Stimulated activated CD4-positive, alpha-beta T cell treated with anti-CD3 and anti-CD28 coated beads, Interleukin-12 subunit alpha, Interleukin-12 subunit beta, amount 100 ng/mL, for 4 hours (primary cell): ENCODE data around the gene TFPT.
"Not testable (repeated sequence)": the region's sequence is repeated elsewhere in the genome, so short reads cannot be mapped to it uniquely, and the experiment has no call there.

Experiments
- DNase-seq: peaks from one replicate; pipeline ENCODE4 v3.0.0-alpha.2; 2020

TFPT gene

DNA sequence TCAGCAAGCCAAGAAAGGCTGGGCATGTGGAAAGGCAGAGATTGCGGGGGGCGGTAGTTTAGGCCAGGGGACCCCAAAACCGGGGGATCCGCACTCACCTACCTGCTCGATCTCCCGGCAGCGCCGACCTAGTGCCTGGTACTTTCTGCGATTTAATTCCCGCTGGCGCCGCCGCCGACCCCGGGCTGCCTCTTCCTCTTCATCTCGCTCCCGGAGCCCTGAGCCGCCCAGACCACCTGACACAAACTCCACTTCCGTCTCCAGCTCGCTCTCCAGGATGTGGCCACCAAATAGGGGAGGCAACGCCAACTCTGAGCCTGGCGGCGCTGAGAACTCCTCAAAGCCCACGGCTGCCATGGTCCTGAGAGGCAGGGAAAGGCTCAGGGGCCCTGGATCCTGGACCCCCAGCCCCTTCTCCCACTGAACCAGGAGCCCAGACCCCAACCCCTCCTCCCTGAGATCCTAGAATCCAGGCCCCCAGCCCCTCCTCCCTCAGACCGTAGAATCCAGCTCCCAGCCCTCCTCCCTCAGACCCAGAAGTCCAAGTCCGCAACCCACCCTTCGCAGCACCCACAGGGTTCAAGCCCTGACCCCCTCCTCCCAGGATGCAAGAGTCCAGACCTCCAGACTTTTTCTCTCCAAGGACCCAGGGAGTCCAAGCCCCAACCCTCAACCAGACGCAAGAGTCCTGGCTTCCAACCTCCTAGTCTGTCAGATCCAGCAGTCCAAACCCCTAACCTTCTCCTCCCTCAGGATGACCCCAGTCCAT, 933 bp downstream of the TFPT start:
- peak; percentile 25 for DNase-seq

DNA sequence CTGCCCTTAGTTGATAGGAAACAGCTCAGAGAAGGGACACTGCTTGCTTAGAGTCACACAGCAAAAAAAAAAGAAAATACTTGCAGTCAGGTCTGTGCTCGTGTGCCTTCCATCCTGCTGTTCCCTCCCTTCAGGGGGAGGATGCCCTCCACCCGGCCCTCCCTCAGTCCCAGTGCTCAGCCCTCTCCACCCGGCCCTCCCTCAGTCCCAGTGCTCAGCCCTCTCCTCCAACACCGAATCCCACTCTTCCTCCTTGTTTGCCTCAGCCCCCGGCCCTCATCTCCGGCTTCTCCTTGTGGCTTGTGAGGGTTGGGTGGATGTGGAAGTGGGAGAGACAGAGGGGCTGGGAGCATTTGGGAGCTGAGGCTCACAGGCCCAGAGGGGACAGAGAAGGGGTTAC, 5.8 kb downstream of the TFPT start:
- DNase-seq: no peak

- DNase-seq: no peak
Observed at GRCh38 chr19:54108496-54108895, 7.0 kb downstream of the TFPT start.

GRCh38 chr19:54107876-54108490, 7.5 kb downstream of the TFPT start:
- no peak for DNase-seq

DNA sequence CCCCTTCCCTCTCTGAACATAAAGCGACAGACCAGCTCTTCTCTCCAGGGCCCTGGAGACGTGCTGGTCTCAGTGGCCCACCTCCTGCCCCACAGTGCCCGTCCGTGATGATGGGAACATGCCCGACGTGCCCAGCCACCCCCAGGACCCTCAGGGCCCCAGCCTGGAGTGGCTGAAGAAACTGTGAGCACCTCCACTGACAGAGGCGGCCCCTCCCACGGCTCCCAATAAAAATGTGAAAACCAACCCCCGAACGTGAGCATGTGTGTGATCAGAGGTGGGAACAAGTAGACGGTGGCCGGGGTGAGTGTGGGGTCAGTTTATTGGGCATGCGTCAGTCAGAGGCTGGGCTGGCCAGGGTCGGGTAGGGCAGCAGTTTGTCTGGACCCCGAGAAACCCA, 8.7 kb downstream of the TFPT start:
- no peak for DNase-seq

DNA sequence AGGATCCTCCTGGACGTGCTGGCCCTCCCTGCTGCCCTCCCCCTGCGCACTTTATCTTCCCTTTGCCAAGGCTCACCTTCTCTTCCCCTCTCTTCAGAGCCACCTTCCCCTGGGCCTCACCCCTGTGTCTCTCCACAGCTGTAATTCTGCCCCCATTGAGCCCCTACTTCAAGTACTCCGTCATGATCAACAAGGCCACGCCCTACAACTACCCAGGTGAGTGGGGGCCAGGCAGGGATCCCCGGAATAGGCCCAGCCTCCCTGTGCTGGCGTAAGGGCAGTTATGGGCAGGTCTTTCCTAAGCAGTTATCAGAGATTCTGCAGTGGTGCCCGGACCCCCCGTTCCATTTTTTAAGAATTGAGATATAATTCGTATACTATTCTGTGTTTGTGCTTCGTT, 9.7 kb downstream of the TFPT start:
- DNase-seq: no peak

GRCh38 chr19:54104998-54105715, 10.3 kb downstream of the TFPT start:
- DNase-seq: no peak

- DNase-seq: peak; percentile 95
Observed at GRCh38 chr19:54102421-54103169, 12.9 kb downstream of the TFPT start, which contains the start of gene NDUFA3. Gene NDUFA3, plus strand, starts transcription at chr19:54102855. Its CDS starts 24 bp downstream, at chr19:54102879.

GRCh38 chr19:54100561-54100960, 14.9 kb downstream of the TFPT start, which contains the start of gene OSCAR:
Gene OSCAR, minus strand, starts transcription at chr19:54100803. Its CDS starts 11 bp downstream, at chr19:54100792.
- no peak for DNase-seq

DNA sequence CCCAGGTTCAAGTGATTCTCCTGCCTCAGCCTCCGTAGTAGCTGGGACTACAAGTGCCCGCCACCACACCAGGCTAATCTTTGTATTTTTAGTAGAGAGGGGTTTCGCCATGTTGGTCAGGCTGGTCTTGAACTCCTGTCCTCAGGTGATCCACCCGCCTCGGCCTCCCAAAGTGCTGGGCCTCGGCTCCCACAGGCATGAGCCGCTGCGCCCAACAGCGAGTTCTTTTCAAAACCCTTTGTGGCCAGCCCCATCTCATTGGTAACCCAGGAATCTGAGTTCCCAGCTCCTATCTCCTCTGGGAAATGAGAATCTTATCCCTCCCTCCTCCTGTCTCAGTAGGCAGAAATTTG, 15.6 kb downstream of the TFPT start:
- not testable (repeated sequence) for DNase-seq

GRCh38 chr19:54099190-54099902, 16.1 kb downstream of the TFPT start:
- no peak for DNase-seq

GRCh38 chr19:54096617-54097106, 18.8 kb downstream of the TFPT start:
- no peak for DNase-seq

GRCh38 chr19:54095859-54096616, 19.4 kb downstream of the TFPT start:
- DNase-seq: peak; percentile 36

DNA sequence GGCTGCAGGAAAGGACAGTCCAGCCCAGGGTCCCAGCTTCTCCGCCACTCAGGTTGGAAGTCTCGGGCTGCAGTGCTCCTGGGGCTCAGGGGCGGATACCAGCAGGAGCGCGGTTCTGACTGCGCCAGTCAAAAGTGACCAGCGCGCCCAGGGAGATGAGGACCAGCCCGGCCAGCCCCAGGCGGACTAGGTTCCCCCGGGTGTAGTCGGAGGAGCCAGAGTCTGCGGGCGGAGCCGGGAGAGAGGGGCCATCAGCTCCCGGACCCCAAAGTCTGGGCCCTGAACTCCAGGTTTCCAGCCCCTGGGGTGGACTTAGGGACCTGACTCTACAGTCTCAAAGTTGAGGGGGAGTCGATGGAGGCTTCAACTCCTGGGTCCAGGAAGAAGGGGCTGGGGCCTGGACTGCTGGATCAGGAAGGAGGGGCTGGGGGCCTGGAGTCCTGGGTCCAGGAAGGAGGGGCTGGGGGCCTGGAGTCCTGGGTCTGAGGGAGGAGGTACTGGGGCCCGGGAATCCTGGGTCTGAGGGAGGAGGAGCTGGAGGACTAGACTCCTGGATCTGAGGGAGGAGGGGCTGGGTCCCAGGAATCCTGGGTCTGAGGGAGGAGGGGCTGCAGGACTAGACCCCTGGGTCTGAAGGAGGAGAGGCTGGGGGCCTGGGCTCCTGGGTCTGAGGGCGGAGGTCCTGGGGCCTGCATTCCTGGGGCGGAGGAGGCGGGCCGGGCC, 20.2 kb downstream of the TFPT start:
- DNase-seq: no peak

DNA sequence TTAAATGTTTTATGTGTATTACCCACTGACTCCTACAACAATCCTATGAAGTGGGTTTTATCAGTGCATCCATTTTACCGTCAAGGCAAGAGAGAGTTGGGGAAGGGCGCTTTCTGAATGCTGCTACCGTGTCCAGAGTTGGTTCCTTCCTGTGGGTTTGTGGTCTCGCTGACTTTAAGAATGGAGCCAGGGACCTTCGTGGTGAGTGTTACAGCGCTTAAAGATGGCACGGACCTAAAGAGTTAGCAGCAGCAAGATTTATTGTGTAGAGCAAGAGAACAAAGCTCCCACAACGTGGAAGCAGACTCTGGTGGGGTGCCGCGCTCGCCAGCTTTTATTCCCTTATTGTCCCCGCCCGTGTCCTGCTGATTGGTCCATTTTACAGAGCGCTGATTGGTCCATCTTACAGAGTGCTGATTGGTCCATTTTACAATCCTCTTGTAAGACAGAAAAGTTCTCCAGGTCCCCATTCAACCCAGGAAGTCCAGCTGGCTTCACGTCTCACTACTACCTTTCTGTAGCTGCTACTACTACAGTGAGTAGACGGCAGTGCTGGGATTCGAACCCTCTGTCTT, 20.9 kb downstream of the TFPT start:
- no peak for DNase-seq

- DNase-seq: no peak
Observed at GRCh38 chr19:54084410-54084809, 31.0 kb downstream of the TFPT start.

- DNase-seq: no peak
Observed at GRCh38 chr19:54081032-54081431, 34.4 kb downstream of the TFPT start, which contains the start of gene TARM1. Gene TARM1, minus strand, starts transcription at chr19:54081365. Its CDS starts 25 bp downstream, at chr19:54081340.

DNA sequence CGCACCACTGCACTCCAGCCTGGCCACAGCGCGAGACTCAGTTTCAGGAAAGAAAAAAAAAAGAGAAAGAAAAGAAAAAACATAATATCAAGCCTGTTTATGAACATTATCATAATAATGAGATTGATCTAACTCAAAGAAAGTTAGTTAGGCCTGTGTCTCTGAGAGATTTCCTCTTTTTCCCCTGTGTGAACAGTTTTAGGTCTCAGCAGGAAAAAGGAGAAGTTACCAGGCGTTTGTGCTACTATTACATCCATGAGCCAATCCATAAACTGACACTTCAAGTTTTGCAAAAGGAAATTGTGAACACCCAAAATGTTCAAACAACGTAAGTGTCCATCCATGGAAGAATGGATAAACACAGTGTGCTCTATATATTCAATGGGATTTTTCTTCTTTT, 38.1 kb downstream of the TFPT start:
- DNase-seq: no peak

- no peak for DNase-seq
Observed at GRCh38 chr19:54074851-54075250, 40.6 kb downstream of the TFPT start.

GRCh38 chr19:54073829-54074228, 41.6 kb downstream of the TFPT start:
- no peak for DNase-seq
